Kidney tubule cell (primary cell): ENCODE results near the gene ESR2.
"Not testable (repeated sequence)": the region's sequence is repeated elsewhere in the genome, so short reads cannot be mapped to it uniquely, and the experiment has no call there.

Experiments used
- DNase-seq: peaks from one replicate; pipeline ENCODE4 v3.0.0-alpha.2; 2018; ENCODE audit warnings: low spot score

Gene ESR2

GRCh38 chr14:64126548-64126947 lies 167.6 kb downstream of the ESR2 start:
- no peak for DNase-seq

- no peak for DNase-seq
These were observed 168.9 kb downstream of the ESR2 start for GRCh38 chr14:64125270-64125669.

- no peak for DNase-seq
These were observed 170.8 kb downstream of the ESR2 start for GRCh38 chr14:64123241-64123822.

GRCh38 chr14:64119980-64120379 lies 174.2 kb downstream of the ESR2 start:
- no peak for DNase-seq

GRCh38 chr14:64119500-64119899 lies 174.7 kb downstream of the ESR2 start:
- peak; percentile 27 for DNase-seq

GRCh38 chr14:64118892-64119291 lies 175.3 kb downstream of the ESR2 start:
- DNase-seq, result no peak

DNA sequence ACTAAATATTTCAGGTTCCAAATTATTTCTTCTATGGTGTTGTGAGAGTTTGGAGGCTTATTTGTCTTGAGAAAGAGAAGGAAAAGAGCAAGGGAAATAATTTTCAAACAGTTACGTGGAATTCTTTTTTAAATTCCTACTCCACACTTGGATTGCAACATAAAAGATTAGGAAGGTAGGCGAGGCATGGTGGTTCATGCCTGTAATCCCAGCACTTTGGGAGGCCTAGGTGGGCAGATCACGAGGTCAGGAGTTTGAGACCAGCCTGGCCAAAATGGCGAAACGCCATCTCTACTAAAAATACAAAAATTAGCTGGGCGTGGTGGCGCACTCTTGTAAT lies 175.8 kb downstream of the ESR2 start:
- not testable (repeated sequence) for DNase-seq

GRCh38 chr14:64117671-64118402 lies 176.3 kb downstream of the ESR2 start:
- DNase-seq, result peak; percentile 95

DNA sequence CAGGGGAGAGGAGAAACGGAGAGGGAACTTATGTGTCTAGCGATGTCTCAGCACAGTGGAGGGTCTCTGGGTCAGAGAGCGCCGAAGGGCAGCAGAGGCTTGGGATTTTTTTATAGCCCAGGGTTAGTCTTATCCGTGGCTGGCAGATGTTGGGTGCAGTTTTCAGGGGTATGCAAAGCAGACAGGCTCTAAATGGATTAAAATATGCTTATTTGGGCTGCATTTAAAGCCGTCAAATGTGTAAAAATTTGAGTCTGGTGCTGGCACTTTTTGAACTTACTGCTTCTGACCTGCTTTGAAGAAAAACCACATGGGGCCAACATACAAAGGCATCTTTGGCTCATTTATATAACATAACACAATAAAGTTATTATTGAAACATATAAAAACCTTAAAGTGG lies 178.8 kb downstream of the ESR2 start:
- no peak for DNase-seq

- DNase-seq, result no peak
These were observed 179.4 kb downstream of the ESR2 start for GRCh38 chr14:64114796-64115195.

GRCh38 chr14:64114166-64114565 lies 180.0 kb downstream of the ESR2 start:
- DNase-seq, result no peak

DNA sequence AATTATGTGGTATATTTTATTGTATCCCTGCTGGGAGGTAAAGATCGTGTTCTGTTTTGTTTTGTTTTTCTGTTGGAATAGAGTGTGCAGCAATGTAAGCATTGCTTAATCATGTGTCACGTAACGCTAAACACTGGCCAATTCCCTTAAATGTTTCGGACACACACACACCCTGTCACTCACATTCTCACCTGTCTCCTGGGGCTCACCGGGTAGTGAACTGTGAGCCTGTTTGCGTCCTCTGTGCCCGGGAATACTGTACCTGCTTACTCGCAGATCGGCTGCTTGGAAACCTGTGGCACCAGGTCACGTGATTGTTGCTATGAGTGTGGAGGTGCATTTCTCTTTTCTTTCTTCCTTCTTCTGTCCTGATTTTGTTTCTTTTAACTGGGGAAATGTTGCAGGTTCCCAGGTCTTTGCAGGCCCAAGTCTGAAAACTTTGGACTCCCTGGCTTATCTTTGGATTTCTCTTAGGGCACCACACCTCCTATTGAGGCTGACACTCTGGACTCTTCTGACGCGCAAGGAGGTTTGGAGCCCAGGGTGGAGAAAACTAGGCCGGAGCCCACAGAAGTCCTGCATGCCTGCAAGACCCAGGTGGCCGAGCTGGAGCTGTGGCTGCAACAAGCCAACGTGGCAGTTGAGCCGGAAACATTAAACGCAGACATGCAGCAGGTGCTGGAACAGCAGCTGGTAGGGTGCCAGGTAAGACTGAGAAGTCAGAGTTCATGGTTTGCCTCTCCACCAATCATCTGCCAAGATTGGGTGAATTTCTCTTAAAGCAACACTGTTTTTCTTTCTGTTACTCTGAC lies 181.1 kb downstream of the ESR2 start:
- DNase-seq, result peak; percentile 68

DNA sequence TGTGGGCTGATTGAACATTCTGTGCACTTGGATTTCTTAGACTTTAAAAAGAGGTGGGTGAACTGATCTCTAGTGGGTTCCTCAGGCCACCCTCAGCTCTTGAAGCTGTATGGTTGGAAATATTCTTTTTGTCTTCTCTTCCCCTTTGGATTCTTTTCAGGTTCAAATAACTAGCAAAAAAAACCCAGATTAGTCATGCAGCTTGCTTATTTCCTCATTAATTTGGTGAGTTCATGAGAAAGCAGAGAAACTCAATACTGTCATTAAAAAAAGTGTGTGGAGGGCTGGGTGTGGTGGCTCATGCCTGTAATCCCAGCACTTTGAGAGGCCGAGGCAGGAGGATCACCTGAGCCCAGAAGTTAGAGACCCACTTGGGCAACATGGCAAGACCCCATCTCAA lies 183.4 kb downstream of the ESR2 start:
- peak; percentile 50 for DNase-seq

DNA sequence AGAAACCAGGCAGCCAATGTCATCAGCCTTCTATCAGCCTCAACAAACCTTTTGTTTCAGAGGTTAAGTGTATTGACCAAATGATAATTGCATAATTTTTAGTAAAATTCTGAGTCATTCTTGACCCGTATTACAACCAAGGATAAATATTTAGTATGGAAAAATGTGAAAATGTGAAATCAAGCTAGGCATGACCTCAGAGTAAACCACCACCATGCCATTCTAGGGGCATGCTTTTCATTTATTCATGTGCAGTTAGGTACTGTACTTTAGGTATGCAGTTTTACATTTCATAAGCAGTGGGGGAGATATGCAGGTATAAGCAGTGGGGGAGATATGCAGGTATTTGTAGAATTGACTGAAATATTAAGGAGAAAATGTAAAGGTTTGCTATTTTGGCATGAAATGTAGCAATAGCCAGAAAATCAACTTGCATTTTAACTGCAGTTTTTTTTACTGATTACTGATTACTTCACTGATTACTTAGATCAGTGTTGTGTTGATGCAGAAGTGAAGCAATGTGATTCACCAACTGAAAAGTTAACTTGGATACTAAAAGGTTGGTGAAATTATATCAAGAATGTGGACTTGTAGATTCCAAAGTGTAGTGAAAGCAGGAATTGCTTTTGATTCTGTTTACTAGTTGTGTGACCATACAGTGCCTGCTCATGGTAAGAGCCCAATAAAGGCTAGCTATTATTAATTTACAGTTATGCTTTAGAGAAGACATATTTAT lies 184.2 kb downstream of the ESR2 start:
- DNase-seq, result peak; percentile 21

DNA sequence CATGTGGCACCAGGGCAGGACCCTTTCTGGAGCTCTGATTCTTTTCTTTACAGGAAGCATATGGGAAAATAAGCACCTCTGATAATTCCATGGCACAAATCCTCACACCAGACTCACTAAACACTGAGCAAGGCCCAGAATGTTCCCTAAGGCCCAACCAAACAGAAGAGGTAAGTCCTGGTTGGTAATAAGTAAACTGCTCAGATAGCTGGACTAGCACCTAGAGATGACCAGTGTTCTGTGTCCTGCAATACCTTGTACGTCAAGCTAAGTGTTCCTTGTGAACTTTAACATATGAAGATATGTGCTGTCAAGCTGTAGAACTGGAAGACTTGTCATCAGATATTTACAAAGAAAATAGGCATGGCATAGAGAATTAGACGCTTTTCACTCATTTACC lies 186.7 kb downstream of the ESR2 start:
- no peak for DNase-seq

DNA sequence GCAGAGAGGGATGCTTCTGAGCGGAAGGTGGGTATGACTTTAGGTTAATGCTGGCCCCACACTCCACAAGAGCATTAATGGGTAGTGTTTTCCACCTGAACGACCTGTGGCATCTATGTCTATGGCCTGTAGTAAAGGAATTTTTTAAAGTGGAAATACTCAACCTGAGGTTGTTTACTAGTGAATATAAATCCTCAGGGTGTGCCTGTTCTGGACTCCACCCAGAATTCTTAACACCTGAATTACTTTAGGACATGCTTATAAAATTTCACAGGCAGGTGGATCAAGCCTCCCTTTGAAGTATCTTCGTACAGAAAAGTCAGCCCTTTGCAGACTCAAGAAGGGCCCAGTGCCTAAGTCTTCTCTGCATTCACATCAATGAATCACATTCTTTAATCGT lies 196.1 kb downstream of the ESR2 start:
- DNase-seq, result no peak

GRCh38 chr14:64095620-64096019 lies 198.6 kb downstream of the ESR2 start:
- no peak for DNase-seq

GRCh38 chr14:64092940-64093339 lies 201.2 kb downstream of the ESR2 start:
- no peak for DNase-seq

GRCh38 chr14:64092338-64092737 lies 201.8 kb downstream of the ESR2 start:
- peak; percentile 51 for DNase-seq

GRCh38 chr14:64091217-64091616 lies 203.0 kb downstream of the ESR2 start:
- no peak for DNase-seq

GRCh38 chr14:64089920-64090319 lies 204.3 kb downstream of the ESR2 start:
- peak; percentile 31 for DNase-seq

DNA sequence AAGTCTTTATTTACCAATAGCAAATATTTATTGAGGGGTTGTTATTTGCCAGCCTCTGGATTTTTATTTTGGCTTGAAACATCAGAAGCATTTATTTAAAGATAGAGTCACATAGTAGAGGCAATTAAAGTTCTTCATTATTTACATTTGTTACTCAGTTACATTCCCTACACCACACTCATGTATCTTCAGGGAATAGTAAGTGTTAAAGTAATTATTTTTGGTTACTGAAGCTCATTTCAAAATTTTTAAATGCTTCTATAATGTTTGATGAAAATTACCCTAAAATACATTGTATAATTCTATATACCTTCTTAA lies 205.6 kb downstream of the ESR2 start:
- no peak for DNase-seq

DNA sequence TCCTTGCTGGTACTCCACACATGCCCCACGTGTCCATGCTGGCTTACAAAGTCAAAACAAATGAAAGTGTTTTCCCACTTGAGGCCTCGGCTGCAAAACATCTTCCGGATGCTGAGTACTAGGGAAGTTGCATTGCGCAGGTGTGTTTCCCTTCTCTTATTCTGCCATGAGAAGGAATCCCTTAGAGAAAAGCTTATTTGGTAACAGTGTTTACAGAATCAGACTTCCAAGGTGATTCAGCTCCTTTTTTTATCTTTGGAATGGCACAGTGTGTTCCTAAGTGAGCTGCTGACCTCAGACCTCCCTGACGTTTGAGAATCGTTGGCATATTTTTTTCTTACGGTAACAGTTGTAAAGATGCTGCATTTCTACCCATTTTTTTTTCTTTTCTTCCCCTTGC lies 211.3 kb downstream of the ESR2 start:
- no peak for DNase-seq
